Measurements from ENCODE around the gene DAB2IP.

- TF ChIP-seq CTCF (IDR thresholded peaks at IDR 0.05; ENCODE audit: low read depth, low read length) (no peak), EZH2phosphoT487 (IDR thresholded peaks at IDR 0.05; ENCODE audit: low read depth) (no peak)
These were observed 171.0 kb downstream of the DAB2IP start for GRCh38 chr9:121822093-121823085.

Measured in OCI-LY3 (cell line).